Endothelial cell of umbilical vein (primary cell): ENCODE results near the gene KRTAP4-9. TPM values are rescaled to one million over a fixed set of nuclear protein-coding genes. Genes with fewer than 3 reads are reported as not detected.

Experiments used
- BruUV-seq: library from RNA; stranded (reverse); fragments of 400-500 nt; replicated peaks from 2 replicates; lab custom pipeline; 2021; lab: Mats Ljungman, UMichigan
- CTCF ChIA-PET: fragments of 300-600, 350-600 bp; sonication (Branson Sonifier 250); formaldehyde crosslinking; loops from one replicate; lab custom pipeline; 2021; ENCODE audit warnings: antibody characterized with exemption, inconsistent platforms; lab: Charles Lee
- POLR2A ChIA-PET: fragments of 300-600, 350-600 bp; sonication (Branson Sonifier 250); formaldehyde crosslinking; loops from one replicate; lab custom pipeline; 2021; ENCODE audit warnings: antibody characterized with exemption, inconsistent platforms; lab: Charles Lee
- DNase-seq: peaks from one replicate; pipeline ENCODE4 v3.0.0-alpha.2; 2011; ENCODE audit warnings: low read depth, low spot score
- FAIRE-seq: peaks from 2 replicates; lab custom pipeline; 2011; peaks lifted over from hg19 to GRCh38; lab: Jason Lieb, UNC
- H2AFZ ChIP-seq: 2 replicates; pipeline ENCODE4 v1.6.0; 2012; ENCODE audit warnings: low read depth, low read length, control low read depth, inconsistent platforms
- H3K27ac ChIP-seq: 2 replicates; pipeline ENCODE4 v1.5.1; 2011; ENCODE audit warnings: low read depth, mild to moderate bottlenecking, control low read depth, low read length, moderate library complexity; ENCODE audit not compliant: insufficient read depth
- H3K27me3 ChIP-seq, 2 experiments: 2 replicates each; pipeline versions ENCODE4 v1.6.0 to v1.6.1; 2011; ENCODE audit warnings: low read length in 2 of 2, mixed read lengths in 1 of 2; ENCODE audit not compliant: control insufficient read depth in 2 of 2, insufficient read depth in 2 of 2
- H3K36me3 ChIP-seq, 2 experiments: 2 replicates in 1 of 2; 3 replicates in 1 of 2; pipeline ENCODE4 v1.5.1; 2011; ENCODE audit warnings: low read length in 2 of 2, mild to moderate bottlenecking in 1 of 2, moderate library complexity in 1 of 2; ENCODE audit not compliant: control insufficient read depth in 2 of 2, insufficient read depth in 2 of 2; ENCODE audit errors: extremely low read depth in 1 of 2
- H3K4me1 ChIP-seq: 3 replicates; pipeline ENCODE4 v1.5.1; 2011; ENCODE audit warnings: mild to moderate bottlenecking, low read length; ENCODE audit not compliant: control insufficient read depth, insufficient read depth; ENCODE audit errors: extremely low read depth
- H3K4me2 ChIP-seq: 2 replicates; pipeline ENCODE4 v1.6.1; 2011; ENCODE audit warnings: low read length, control low read depth, mixed read lengths; ENCODE audit not compliant: insufficient read depth
- H3K4me3 ChIP-seq, 3 experiments: fragments of 200-600 bp in 1 of 3; sonication (generic), shearing (Covaris generic) in 1 of 3; replicated peaks in 1 of 3; 2 replicates each; pipeline ENCODE4 v1.5.1; 2011 to 2016; ENCODE audit warnings: control low read depth in 3 of 3, low read length in 3 of 3, mild to moderate bottlenecking in 2 of 3, inconsistent platforms in 1 of 3, low read depth in 1 of 3, moderate library complexity in 1 of 3; ENCODE audit not compliant: insufficient read depth in 1 of 3
- H3K79me2 ChIP-seq: 2 replicates; pipeline ENCODE4 v1.6.0; 2012; ENCODE audit warnings: low read length, inconsistent platforms; ENCODE audit not compliant: control insufficient read depth, insufficient read depth
- H3K9ac ChIP-seq: replicated peaks from 2 replicates; pipeline ENCODE3; 2011; ENCODE audit warnings: low read length, control low read depth; ENCODE audit not compliant: insufficient read depth; ENCODE audit errors: extremely low read depth
- H3K9me1 ChIP-seq: replicated peaks from 3 replicates; pipeline ENCODE4 v1.6.0; 2011; ENCODE audit warnings: mild to moderate bottlenecking, low read length; ENCODE audit not compliant: control insufficient read depth, insufficient read depth; ENCODE audit errors: extremely low read depth
- H3K9me3 ChIP-seq: replicated peaks from 2 replicates; pipeline ENCODE4 v1.5.1; 2012; ENCODE audit warnings: low read length, inconsistent platforms; ENCODE audit not compliant: control insufficient read depth, insufficient read depth
- H4K20me1 ChIP-seq: replicated peaks from 2 replicates; pipeline ENCODE3; 2011; ENCODE audit warnings: mild to moderate bottlenecking, low read length; ENCODE audit not compliant: control insufficient read depth, insufficient read depth; ENCODE audit errors: extremely low read depth
- CTCF ChIP-seq, 2 donors: IDR thresholded peaks; 1 replicate in 1 of 2; 2 replicates in 1 of 2; pipeline ENCODE4 v1.5.1; 2011; ENCODE audit warnings: low read length in 2 of 2, mild to moderate bottlenecking in 2 of 2, moderate library complexity in 2 of 2, control low read depth in 1 of 2, inconsistent platforms in 1 of 2, low read depth in 1 of 2; ENCODE audit not compliant: insufficient read depth in 1 of 2; ENCODE audit errors: extremely low read depth in 1 of 2
- EZH2 ChIP-seq: IDR thresholded peaks from 2 replicates; pipeline ENCODE4 v1.6.1; 2012; ENCODE audit warnings: borderline replicate concordance, low read depth, mild to moderate bottlenecking, moderate library complexity, low read length, inconsistent platforms; ENCODE audit not compliant: severe bottlenecking
- FOS ChIP-seq: IDR thresholded peaks from 2 replicates; pipeline ENCODE4 v1.6.1; 2011; ENCODE audit warnings: mild to moderate bottlenecking, low read length, moderate library complexity, borderline replicate concordance; ENCODE audit not compliant: insufficient read depth
- GATA2 ChIP-seq: IDR thresholded peaks from 2 replicates; pipeline ENCODE4 v1.7.0; 2011; ENCODE audit warnings: low read depth, mild to moderate bottlenecking, moderate library complexity, mixed read lengths, low read length; ENCODE audit not compliant: insufficient read length, insufficient read depth
- JUN ChIP-seq: IDR thresholded peaks from 2 replicates; pipeline ENCODE4 v1.6.1; 2011; ENCODE audit warnings: borderline replicate concordance, low read depth; ENCODE audit not compliant: insufficient read length, insufficient read depth
- MAX ChIP-seq: IDR thresholded peaks from 2 replicates; pipeline ENCODE4 v1.6.1; 2011; ENCODE audit not compliant: insufficient read depth, insufficient read length
- MYC ChIP-seq: IDR thresholded peaks from one replicate; pipeline ENCODE4 v1.6.1; 2011; ENCODE audit warnings: mild to moderate bottlenecking, low read depth, low read length
- POLR2A ChIP-seq: IDR thresholded peaks from 2 replicates; pipeline ENCODE4 v1.6.1; 2012; ENCODE audit warnings: low read depth, mild to moderate bottlenecking, control low read depth, low read length
- POLR2AphosphoS5 ChIP-seq: IDR thresholded peaks from 2 replicates; pipeline ENCODE4 v1.6.1; 2012; ENCODE audit warnings: low read depth, mild to moderate bottlenecking, control low read depth, low read length, moderate library complexity; ENCODE audit not compliant: insufficient read depth
- dilution Hi-C: fragments of 300-500 bp; cut with MboI; formaldehyde crosslinking; loops from one replicate; pipeline ENCODE4 v1.15.0; 2019; ENCODE audit warnings: low sequenced_read_pairs; ENCODE audit not compliant: extremely low pct_ligation_motif_present
- intact Hi-C: fragments of 100-400 bp; cut with micrococcal nuclease; formaldehyde crosslinking; loops from one replicate; pipeline ENCODE4 v1.10.0; 2022
- polyA plus RNA-seq, 4 experiments: library from polyadenylated mRNA; depleted of rRNA in 3 of 4; stranded (reverse) in 3 of 4; unstranded in 1 of 4; fragments of >200 nt; gene quantifications; 2 replicates each; pipeline versions ENCODE4 v1.2.1 to v1.2.3, GENCODE V29; 2011 to 2012; ENCODE audit warnings: missing spikeins in 1 of 4
- total RNA-seq: library from RNA; stranded (reverse); gene quantifications from 2 replicates; pipeline ENCODE4 v1.2.3, GENCODE V29; 2021

The KRTAP4-9 gene
- total and polyA plus RNA-seq, 2 donors (not counting 3 experiments of a cell fraction or from before 2014, with no cell fraction given) = not detected

GRCh38 chr17:41127371-41127770, 22.2 kb downstream of the KRTAP4-9 start:
- DNase-seq (no peak), FAIRE-seq (no peak)
- intact Hi-C loops = no loop called here
- Histone ChIP-seq H3K4me1 (no peaks in the 10 kb centered on the region), H2AFZ (no peak overlapping the region), H3K27ac (no peak overlapping the region), H3K9ac (no peak overlapping the region), H3K4me3 (no peak overlapping the region), H4K20me1 (no peaks in the 10 kb centered on the region), H3K79me2 (no peaks in the 10 kb centered on the region), H3K36me3 (no peaks in the 10 kb centered on the region), H3K9me3 (no peaks in the 10 kb centered on the region), H3K4me2 (no peak overlapping the region), H3K9me1 (no peaks in the 10 kb centered on the region), H3K27me3 (peaks cover 0 to 3% of the 10 kb centered on the region in 2 experiments)
- ChIA-PET CTCF (no interaction called here), POLR2A (no interaction called here)
- BruUV-seq = no TSS peak
- dilution Hi-C loops = no loop called here
- no peak for TF ChIP-seq JUN
- TF ChIP-seq EZH2 = no peak
- no peak for TF ChIP-seq MAX
- TF ChIP-seq GATA2 = no peak
- no peak for TF ChIP-seq CTCF (IDR thresholded peaks at IDR 0.05; ENCODE audit: extremely low read depth in 1 of 2, insufficient read depth in 1 of 2, low read depth in 1 of 2, low read length in 2 of 2)
- no peak for TF ChIP-seq POLR2A
- no peak for TF ChIP-seq MYC
- no peak for TF ChIP-seq POLR2AphosphoS5
- TF ChIP-seq FOS = no peak
